HEK293 (cell line): ENCODE results near the gene DCN.

Experiments
- KLF16 ChIP-seq: fragments of 450-650 bp; formaldehyde crosslinking; IDR thresholded peaks from 2 replicates; pipeline ENCODE4 v1.5.1; 2017; ENCODE audit warnings: missing biosample characterization, missing genetic modification characterization
- PBX3 ChIP-seq: sonication (generic); formaldehyde crosslinking; IDR thresholded peaks from 2 replicates; pipeline ENCODE4 v1.8.1; 2022; ENCODE audit warnings: mild to moderate bottlenecking, moderate library complexity, missing genetic modification reagents
- ZBTB26 ChIP-seq: fragments of 450-650 bp; formaldehyde crosslinking; optimal IDR thresholded peaks from 2 replicates; pipeline ENCODE3; 2016; ENCODE audit warnings: missing biosample characterization, mild to moderate bottlenecking, missing genetic modification characterization
- ZNF114 ChIP-seq: fragments of 450-650 bp; formaldehyde crosslinking; IDR thresholded peaks from 2 replicates; pipeline ENCODE4 v1.5.0; 2017; ENCODE audit warnings: missing biosample characterization, missing genetic modification characterization
- ZNF132 ChIP-seq: fragments of 450-650 bp; formaldehyde crosslinking; IDR thresholded peaks from 2 replicates; pipeline ENCODE4 v1.5.1; 2017; ENCODE audit warnings: missing biosample characterization, missing genetic modification characterization, borderline replicate concordance
- ZNF19 ChIP-seq: fragments of 450-650 bp; formaldehyde crosslinking; IDR thresholded peaks from 2 replicates; pipeline ENCODE4; 2016; ENCODE audit warnings: missing biosample characterization, missing genetic modification characterization, low read depth
- ZNF302 ChIP-seq: fragments of 450-650 bp; formaldehyde crosslinking; IDR thresholded peaks from 2 replicates; pipeline ENCODE4 v1.5.1; 2016; ENCODE audit warnings: missing biosample characterization, missing genetic modification characterization, low read depth
- ZNF677 ChIP-seq: fragments of 450-650 bp; IDR thresholded peaks from 2 replicates; pipeline ENCODE4 v1.5.0; 2018; ENCODE audit warnings: missing biosample characterization, mild to moderate bottlenecking, missing genetic modification characterization, moderate library complexity
- TF ChIP-seq, protein P1 (sequence below): fragments of 450-650 bp; formaldehyde crosslinking; IDR thresholded peaks from 2 replicates; pipeline ENCODE4 v1.5.1; 2016; ENCODE audit warnings: missing biosample characterization, missing genetic modification characterization
- TF ChIP-seq, protein P2 (sequence below): fragments of 450-650 bp; formaldehyde crosslinking; IDR thresholded peaks from 2 replicates; pipeline ENCODE4; 2016; ENCODE audit warnings: missing biosample characterization, missing genetic modification characterization

DNA sequence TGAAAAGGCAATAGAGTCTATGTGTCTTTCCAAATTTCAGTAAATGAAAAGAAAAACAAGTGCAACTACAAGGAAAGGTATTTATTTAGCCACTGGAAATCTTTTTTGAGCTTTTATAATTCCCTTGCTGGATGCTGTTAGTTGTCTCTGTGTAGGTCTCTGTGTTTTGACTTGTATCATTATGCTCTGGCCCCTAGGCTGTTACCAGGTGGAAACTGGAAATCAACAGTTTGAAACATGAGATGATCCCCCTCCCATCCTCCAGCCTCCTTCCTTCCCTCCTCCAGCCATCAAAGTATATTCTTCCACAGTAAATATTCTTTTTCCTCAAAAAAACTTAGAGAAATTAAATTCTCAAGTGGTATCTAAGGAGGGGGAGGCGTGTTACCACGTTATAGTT, 934 bp upstream of the DCN start:
- no peak for TF ChIP-seq ZNF114 (tag by site-specific recombination)
- TF ChIP-seq, protein P1, sequence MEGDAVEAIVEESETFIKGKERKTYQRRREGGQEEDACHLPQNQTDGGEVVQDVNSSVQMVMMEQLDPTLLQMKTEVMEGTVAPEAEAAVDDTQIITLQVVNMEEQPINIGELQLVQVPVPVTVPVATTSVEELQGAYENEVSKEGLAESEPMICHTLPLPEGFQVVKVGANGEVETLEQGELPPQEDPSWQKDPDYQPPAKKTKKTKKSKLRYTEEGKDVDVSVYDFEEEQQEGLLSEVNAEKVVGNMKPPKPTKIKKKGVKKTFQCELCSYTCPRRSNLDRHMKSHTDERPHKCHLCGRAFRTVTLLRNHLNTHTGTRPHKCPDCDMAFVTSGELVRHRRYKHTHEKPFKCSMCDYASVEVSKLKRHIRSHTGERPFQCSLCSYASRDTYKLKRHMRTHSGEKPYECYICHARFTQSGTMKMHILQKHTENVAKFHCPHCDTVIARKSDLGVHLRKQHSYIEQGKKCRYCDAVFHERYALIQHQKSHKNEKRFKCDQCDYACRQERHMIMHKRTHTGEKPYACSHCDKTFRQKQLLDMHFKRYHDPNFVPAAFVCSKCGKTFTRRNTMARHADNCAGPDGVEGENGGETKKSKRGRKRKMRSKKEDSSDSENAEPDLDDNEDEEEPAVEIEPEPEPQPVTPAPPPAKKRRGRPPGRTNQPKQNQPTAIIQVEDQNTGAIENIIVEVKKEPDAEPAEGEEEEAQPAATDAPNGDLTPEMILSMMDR (tag by site-specific recombination) = no peak
- TF ChIP-seq ZNF677 (tag by site-specific recombination) = no peak
- TF ChIP-seq ZNF132 = no peak
- TF ChIP-seq KLF16 = no peak
- no peak for TF ChIP-seq ZNF19 (tag by site-specific recombination)
- TF ChIP-seq, protein P2, sequence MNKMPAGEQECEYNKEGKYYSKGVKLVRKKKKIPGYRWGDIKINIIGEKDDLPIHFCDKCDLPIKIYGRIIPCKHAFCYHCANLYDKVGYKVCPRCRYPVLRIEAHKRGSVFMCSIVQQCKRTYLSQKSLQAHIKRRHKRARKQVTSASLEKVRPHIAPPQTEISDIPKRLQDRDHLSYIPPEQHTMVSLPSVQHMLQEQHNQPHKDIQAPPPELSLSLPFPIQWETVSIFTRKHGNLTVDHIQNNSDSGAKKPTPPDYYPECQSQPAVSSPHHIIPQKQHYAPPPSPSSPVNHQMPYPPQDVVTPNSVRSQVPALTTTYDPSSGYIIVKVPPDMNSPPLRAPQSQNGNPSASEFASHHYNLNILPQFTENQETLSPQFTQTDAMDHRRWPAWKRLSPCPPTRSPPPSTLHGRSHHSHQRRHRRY = no peak
- TF ChIP-seq ZBTB26 = no peak
- no peak for TF ChIP-seq ZNF302 (tag by site-specific recombination)
- no peak for TF ChIP-seq PBX3
